ENCODE results near the gene MTIF3. TPM values are rescaled to one million over a fixed set of nuclear protein-coding genes. Genes with fewer than 3 reads are reported as not detected.

Gene MTIF3, protein sequence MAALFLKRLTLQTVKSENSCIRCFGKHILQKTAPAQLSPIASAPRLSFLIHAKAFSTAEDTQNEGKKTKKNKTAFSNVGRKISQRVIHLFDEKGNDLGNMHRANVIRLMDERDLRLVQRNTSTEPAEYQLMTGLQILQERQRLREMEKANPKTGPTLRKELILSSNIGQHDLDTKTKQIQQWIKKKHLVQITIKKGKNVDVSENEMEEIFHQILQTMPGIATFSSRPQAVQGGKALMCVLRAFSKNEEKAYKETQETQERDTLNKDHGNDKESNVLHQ
- total RNA-seq (100 to 1,000 TPM; 103 to 207 (median 121) TPM), polyA plus RNA-seq (100 to 1,000 TPM; 127 to 217 TPM)
- long read RNA-seq, donor 1, transcript MTIF3-202 (5 exons, 1,005 nt): major isoform, 53 of 136 reads
- long read RNA-seq, donor 1, transcript MTIF3-212 (4 exons, 760 nt): minor isoform, 5 of 136 reads
- long read RNA-seq, donor 1, partial matches to known transcripts: 16 of 136 reads
- long read RNA-seq, donor 1, other reads (novel, unspliced or antisense): 58 of 136 reads
- long read RNA-seq, donor 2, transcript MTIF3-202 (5 exons, 1,005 nt): major isoform, 50 of 138 reads
- long read RNA-seq, donor 2, partial matches to known transcripts: 21 of 138 reads
- long read RNA-seq, donor 2, other reads (novel, unspliced or antisense): 63 of 138 reads
- long read RNA-seq, donor 3, transcript MTIF3-202 (5 exons, 1,005 nt): major isoform, 12 of 45 reads
- long read RNA-seq, donor 3, partial matches to known transcripts: 7 of 45 reads
- long read RNA-seq, donor 3, other reads (novel, unspliced or antisense): 25 of 45 reads

GRCh38 chr13:27449936-27450828, at the start of gene MTIF3:
Gene MTIF3, minus strand, starts transcription at chr13:27450564. Its CDS starts 10,116 bp downstream, at chr13:27440448.
- Histone ChIP-seq H3K27ac (peak within 1 kb of the TSS; percentile 97 to 100 (median 99)), H3K4me1 (peaks cover 0 to 63% (median 51%) of the 10 kb centered on the region in 9 donors), H3K4me3 (peak within 1 kb of the TSS; percentile 67 to 94 (median 87)), H3K27me3 (no peaks in the 10 kb centered on the region), H3K9me3 (no peaks in the 10 kb centered on the region), H3K36me3 (peaks cover 0 to 2% (median 0%) of the 10 kb centered on the region in 9 donors)
- DNase-seq (peak; percentile 91 to 95), ATAC-seq (peak; percentile 90 to 97 (median 93))
- intact Hi-C loops (cut with DNase I): loop anchor here in 6 of 10 donors (1.0 to 10.0 kb wide), 5 partner anchors 25 to 175 kb away; partner anchors contain the start of genes LNX2 (in 6 of the 6), POLR1D (in 6 of the 6) and GTF3A (in 2 of the 6)
- 0% methylated on average over 81 of the region's 81 CpGs for WGBS, 2 donors
- TF ChIP-seq, protein P1, sequence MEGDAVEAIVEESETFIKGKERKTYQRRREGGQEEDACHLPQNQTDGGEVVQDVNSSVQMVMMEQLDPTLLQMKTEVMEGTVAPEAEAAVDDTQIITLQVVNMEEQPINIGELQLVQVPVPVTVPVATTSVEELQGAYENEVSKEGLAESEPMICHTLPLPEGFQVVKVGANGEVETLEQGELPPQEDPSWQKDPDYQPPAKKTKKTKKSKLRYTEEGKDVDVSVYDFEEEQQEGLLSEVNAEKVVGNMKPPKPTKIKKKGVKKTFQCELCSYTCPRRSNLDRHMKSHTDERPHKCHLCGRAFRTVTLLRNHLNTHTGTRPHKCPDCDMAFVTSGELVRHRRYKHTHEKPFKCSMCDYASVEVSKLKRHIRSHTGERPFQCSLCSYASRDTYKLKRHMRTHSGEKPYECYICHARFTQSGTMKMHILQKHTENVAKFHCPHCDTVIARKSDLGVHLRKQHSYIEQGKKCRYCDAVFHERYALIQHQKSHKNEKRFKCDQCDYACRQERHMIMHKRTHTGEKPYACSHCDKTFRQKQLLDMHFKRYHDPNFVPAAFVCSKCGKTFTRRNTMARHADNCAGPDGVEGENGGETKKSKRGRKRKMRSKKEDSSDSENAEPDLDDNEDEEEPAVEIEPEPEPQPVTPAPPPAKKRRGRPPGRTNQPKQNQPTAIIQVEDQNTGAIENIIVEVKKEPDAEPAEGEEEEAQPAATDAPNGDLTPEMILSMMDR (IDR thresholded peaks at IDR 0.05): peak in 2 of 9 donors; percentile 5 to 11

DNA sequence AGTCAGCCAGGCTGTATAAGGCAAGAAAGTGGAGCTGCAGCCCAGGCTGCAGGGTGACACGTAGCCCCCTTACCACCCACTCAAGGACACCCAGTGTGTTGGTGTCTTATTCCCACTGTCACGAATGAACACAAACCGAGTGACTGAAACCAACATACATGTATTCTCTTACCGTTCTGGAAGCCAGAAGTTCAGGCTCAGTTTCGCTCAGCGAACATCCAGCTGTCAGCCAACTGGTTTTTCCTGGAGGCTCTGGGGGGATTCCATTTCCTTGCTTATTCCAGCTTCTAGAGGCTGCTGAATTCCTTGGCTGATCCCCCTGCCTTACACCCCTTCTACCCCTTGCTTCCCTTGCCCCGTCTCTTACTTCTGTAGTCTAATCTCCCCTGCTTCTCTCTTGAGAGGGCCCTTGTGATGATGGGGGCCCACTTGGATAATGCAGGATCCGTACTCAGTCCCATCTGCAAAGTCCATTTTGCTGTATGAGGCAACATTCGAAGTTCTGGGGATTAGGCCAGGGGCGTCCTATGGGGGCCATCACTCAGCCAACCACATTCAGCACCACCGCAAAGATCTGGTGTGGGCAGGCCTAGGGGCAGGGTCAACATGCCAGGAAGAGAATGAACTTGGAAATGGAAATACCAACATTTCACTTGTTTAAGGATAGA, 47.3 kb upstream of the MTIF3 start:
- Histone ChIP-seq H3K36me3 (no peaks in the 10 kb centered on the region), H3K27me3 (no peaks in the 10 kb centered on the region), H3K4me1 (peaks cover 0 to 15% (median 0%) of the 10 kb centered on the region in 9 donors), H3K27ac (no peak overlapping the region), H3K9me3 (no peaks in the 10 kb centered on the region), H3K4me3 (no peak overlapping the region)
- intact Hi-C loops (cut with DNase I): no loop called here
- DNase-seq (no peak), ATAC-seq (no peak)
- 84% methylated on average over 11 of the region's 11 CpGs for WGBS, 2 donors
- TF ChIP-seq, protein P1 (IDR thresholded peaks at IDR 0.05): no peak

DNA sequence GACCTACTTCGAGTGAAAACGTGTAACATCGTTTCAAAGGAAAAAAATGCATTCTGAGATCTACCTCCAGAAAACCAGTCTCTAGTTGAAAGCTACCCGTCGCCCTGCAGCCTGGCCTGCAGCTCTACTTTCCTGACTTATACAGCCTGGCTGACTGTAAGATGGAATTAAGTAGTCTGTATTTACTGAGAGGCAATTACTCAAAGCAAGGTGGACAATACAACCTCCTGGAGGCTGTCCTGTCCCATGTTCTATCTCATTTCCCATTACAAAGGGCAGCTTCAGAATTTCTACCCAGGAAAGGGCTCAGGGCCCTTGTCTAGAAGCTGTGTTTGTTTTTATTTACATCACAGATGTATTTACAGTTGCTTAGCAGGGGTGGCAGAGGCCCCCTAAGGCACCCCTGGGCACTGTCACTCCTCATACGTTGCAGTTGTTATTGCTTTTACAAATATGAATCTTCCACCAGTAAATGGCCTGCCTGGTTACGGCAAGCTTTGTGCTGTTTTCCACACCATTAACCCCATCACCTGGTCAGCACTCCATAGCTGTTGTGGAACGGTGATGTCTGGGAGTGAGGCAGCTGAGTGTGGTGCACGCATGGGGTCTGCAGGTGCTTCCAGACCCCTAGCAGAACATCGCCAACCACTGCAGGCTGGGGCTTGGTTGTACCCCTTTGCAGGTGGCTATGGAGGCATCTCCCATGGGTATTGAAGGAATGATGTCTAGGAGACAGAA, 46.3 kb upstream of the MTIF3 start:
- no peaks in the 10 kb centered on the region for H3K27me3 ChIP-seq
- H3K4me1 ChIP-seq: peaks cover 0 to 8% (median 0%) of the 10 kb centered on the region in 9 donors
- DNase-seq (no peak), ATAC-seq (no peak)
- WGBS, 2 donors: 79 to 80% methylated on average over 10 of the region's 10 CpGs
- H3K4me3 ChIP-seq: no peak overlapping the region
- intact Hi-C loops (cut with DNase I): no loop called here
- no peak overlapping the region for H3K27ac ChIP-seq
- no peaks in the 10 kb centered on the region for H3K36me3 ChIP-seq
- TF ChIP-seq, protein P1 (IDR thresholded peaks at IDR 0.05): no peak
- no peaks in the 10 kb centered on the region for H3K9me3 ChIP-seq

Measured in heart right ventricle (tissue), 16 donors.